Smooth muscle cell (in vitro differentiated cells): Measurements from ENCODE around the gene GRK1. TPM values are rescaled to one million over a fixed set of nuclear protein-coding genes. Genes with fewer than 3 reads are reported as not detected.

Source experiments
- DNase-seq: peaks from one replicate; lab custom pipeline; 2025; ENCODE audit not compliant: unreplicated experiment; lab: John Stamatoyannopoulos, UW
- H2AFZ ChIP-seq: fragments of 200-600 bp; sonication (generic); 2 replicates; pipeline ENCODE4 v1.6.0; 2016; ENCODE audit warnings: antibody characterized with exemption, low read depth, mild to moderate bottlenecking
- H3F3A ChIP-seq: fragments of 200-600 bp; sonication (generic); 2 replicates; pipeline ENCODE4 v1.6.0; 2017; ENCODE audit warnings: antibody characterized with exemption, low read depth
- H3K27ac ChIP-seq: fragments of 200-600 bp; sonication (generic); 2 replicates; pipeline ENCODE4 v1.5.1; 2016; ENCODE audit warnings: low read depth, mild to moderate bottlenecking
- H3K27me3 ChIP-seq: fragments of 200-600 bp; sonication (generic); 2 replicates; pipeline ENCODE4 v1.6.1; 2016; ENCODE audit warnings: low read depth, mild to moderate bottlenecking
- H3K36me3 ChIP-seq: fragments of 200-600 bp; sonication (generic); 2 replicates; pipeline ENCODE4 v1.5.1; 2016; ENCODE audit warnings: low read depth
- H3K4me1 ChIP-seq: fragments of 200-600 bp; sonication (generic); 2 replicates; pipeline ENCODE4 v1.5.1; 2016; ENCODE audit warnings: low read depth
- H3K4me2 ChIP-seq: fragments of 200-600 bp; sonication (generic); 2 replicates; pipeline ENCODE4 v1.6.0; 2016; ENCODE audit warnings: mild to moderate bottlenecking
- H3K4me3 ChIP-seq: fragments of 200-600 bp; sonication (generic); 2 replicates; pipeline ENCODE4 v1.5.1; 2016; ENCODE audit warnings: mild to moderate bottlenecking
- H3K79me2 ChIP-seq: fragments of 200-600 bp; sonication (generic); 2 replicates; pipeline ENCODE4 v1.6.0; 2016; ENCODE audit warnings: low read depth, mild to moderate bottlenecking
- H3K9ac ChIP-seq: fragments of 200-600 bp; sonication (generic); 2 replicates; pipeline ENCODE4 v1.6.0; 2016; ENCODE audit warnings: low read depth
- H3K9me3 ChIP-seq: fragments of 200-600 bp; sonication (generic); replicated peaks from 2 replicates; pipeline ENCODE4 v1.5.1; 2016; ENCODE audit warnings: low read depth
- H4K20me1 ChIP-seq: fragments of 200-600 bp; sonication (generic); 2 replicates; pipeline ENCODE4 v1.6.0; 2016; ENCODE audit warnings: low read depth
- WGBS: methylation state at CpG from one replicate; pipeline ENCODE4 v1.1.7; 2016; ENCODE audit warnings: low lambda C conversion rate; 5-methylcytosine and 5-hydroxymethylcytosine counted together
- polyA plus RNA-seq: library from polyadenylated mRNA; unstranded; fragments of >200 nt; fragmentation: Nextera tagmentation; extraction: Ambion mirVana; gene quantifications from 2 replicates; pipeline ENCODE4 v1.2.1, GENCODE V29; 2016
- total RNA-seq: library from RNA; depleted of rRNA; stranded (reverse); fragments of >200 nt; gene quantifications from 2 replicates; pipeline ENCODE4 v1.2.3, GENCODE V29; 2014
- TF ChIP-seq, protein P1 (sequence below): fragments of 200-600 bp; sonication (generic); IDR thresholded peaks from 2 replicates; pipeline ENCODE4 v1.5.1; 2017; ENCODE audit warnings: borderline replicate concordance, mild to moderate bottlenecking, antibody characterized with exemption; ENCODE audit not compliant: insufficient read depth, poor library complexity, severe bottlenecking

The GRK1 gene
- total and polyA plus RNA-seq, 2 experiments from 2014 or later = not detected

DNA sequence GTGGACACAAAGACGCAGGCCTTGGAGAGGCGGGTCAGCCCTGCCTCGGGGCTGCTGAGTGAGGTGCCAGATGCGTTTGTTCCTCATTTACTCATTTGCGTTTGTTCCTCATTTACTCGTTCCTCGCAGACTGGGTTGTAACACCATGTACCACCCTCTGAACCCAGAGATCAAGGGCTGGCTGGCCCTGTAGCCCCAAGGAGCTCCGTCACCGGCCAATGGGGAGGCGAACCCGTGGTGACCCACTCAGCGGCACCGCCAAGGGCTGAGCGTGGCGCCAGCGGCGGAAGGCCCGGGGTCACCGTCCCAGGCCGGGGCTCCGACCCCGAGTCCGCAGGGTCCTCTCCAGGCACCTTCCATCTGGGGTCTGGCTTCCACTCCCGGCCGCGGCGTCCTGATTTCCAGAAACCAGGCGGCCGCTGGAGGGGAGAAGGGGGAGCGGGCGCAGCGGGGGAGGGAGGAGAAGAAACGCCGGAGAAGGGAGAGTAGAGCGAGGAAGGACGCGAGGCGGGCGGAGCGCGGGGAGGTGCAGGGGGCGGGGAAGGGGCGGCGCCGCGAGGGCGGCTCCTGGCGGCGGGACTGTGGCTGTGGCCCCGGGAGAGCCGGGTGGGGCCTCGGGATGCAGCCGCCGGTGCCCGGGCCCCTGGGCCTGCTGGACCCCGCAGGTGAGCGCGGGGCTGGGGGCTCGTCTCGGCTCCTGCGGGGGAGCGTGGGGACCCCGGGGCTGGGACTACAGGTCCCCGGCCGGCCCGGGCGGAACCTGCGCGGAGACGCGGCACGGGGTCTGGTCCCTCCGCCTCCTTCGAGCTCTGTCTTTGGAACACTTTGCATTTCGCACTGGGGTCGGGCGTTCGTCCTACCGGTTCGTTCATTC, 91.9 kb downstream of the GRK1 start, which contains the start of gene TMEM255B:
TSS of gene TMEM255B (plus strand) at position 576 of the 874 bp plus-strand sequence. CDS start at position 620, 44 bp downstream.
- 5% methylated on average over 32 of the region's 80 CpGs for WGBS
- H3K9ac ChIP-seq = peak within 1 kb of the TSS; percentile 40

DNA sequence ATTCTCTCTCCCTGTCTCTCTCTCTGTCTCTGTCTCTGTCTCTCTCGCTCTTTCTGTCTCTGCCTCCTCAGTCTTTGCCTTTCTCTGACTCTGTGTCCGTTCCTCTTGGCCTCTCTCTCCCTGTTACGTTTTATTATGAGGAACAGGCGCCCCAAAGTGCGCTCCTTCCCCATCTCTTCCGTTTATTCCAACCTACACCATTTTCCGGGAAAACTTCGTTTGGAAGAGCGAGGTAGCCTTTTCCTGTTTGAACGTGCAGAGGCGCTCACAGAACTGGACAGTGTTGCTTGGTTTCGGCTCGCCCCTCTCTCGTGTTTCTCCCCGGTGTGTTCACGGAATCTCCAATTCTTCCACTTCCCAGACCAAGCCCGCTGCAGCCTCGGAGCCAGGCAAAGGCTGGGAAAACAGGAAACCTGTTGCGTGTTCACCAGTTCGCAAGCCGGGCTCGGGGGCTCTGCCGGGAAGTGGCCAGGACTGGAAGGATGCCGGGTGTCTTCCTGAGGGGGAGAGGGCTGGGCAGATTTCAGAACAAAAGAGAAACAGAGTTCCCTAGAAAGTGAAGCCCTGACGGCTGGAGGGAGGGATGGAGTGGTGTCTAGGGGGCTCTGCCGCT, 92.6 kb downstream of the GRK1 start:
- no peaks in the 10 kb centered on the region for H3K9me3 ChIP-seq
- no peaks in the 10 kb centered on the region for H4K20me1 ChIP-seq
- H3K79me2 ChIP-seq = no peaks in the 10 kb centered on the region
- H3K27ac ChIP-seq = no peak overlapping the region
- no peak for DNase-seq
- H3K4me3 ChIP-seq = peak overlapping the region; percentile 69
- H3F3A ChIP-seq = no peaks in the 10 kb centered on the region
- H3K27me3 ChIP-seq = peaks cover 40% of the 10 kb centered on the region
- TF ChIP-seq, protein P1, sequence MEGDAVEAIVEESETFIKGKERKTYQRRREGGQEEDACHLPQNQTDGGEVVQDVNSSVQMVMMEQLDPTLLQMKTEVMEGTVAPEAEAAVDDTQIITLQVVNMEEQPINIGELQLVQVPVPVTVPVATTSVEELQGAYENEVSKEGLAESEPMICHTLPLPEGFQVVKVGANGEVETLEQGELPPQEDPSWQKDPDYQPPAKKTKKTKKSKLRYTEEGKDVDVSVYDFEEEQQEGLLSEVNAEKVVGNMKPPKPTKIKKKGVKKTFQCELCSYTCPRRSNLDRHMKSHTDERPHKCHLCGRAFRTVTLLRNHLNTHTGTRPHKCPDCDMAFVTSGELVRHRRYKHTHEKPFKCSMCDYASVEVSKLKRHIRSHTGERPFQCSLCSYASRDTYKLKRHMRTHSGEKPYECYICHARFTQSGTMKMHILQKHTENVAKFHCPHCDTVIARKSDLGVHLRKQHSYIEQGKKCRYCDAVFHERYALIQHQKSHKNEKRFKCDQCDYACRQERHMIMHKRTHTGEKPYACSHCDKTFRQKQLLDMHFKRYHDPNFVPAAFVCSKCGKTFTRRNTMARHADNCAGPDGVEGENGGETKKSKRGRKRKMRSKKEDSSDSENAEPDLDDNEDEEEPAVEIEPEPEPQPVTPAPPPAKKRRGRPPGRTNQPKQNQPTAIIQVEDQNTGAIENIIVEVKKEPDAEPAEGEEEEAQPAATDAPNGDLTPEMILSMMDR = no peak
- no peak overlapping the region for H3K9ac ChIP-seq
- H3K4me2 ChIP-seq = peak overlapping the region; percentile 95
- no peaks in the 10 kb centered on the region for H3K36me3 ChIP-seq
- H3K4me1 ChIP-seq = no peaks in the 10 kb centered on the region
- peak overlapping the region; percentile 98 for H2AFZ ChIP-seq
- 3% methylated on average over 25 of the region's 26 CpGs for WGBS

More for the DNA sequence above, 91.9 kb downstream of the GRK1 start, which contains the start of gene TMEM255B:
- Histone ChIP-seq H4K20me1 (no peaks in the 10 kb centered on the region), H3K4me1 (no peaks in the 10 kb centered on the region), H3K4me3 (peak within 1 kb of the TSS; percentile 69), H3F3A (no peaks in the 10 kb centered on the region), H3K27ac (no peak within 1 kb of the TSS), H2AFZ (peak within 1 kb of the TSS; percentile 98), H3K4me2 (peak within 1 kb of the TSS; percentile 95), H3K79me2 (no peaks in the 10 kb centered on the region), H3K36me3 (no peaks in the 10 kb centered on the region), H3K9me3 (no peaks in the 10 kb centered on the region), H3K27me3 (peaks cover 40% of the 10 kb centered on the region)
- peak; percentile 60 for DNase-seq
- TF ChIP-seq, protein P1 = peak; percentile 26

DNA sequence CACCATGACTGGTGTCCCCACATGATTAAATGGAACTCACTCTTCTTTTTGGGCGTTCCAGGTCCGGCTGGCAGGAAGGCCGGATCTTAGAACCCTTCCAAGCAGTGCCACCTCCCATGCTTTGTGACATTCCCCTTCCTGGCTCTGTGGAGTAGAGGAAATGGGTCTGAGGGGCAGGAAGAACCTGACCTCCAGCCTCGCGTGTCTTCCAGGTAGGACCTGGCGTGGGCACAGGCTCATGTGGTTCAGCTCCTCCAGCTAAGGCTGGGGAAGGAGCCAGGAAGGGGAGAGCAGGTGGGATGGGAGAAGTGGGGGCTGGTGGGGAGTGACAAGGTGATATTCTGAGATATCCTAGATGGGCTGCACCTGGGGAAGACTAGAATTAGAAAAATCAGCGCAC, 94.1 kb downstream of the GRK1 start:
- Histone ChIP-seq H3K36me3 (no peaks in the 10 kb centered on the region), H3K4me1 (no peaks in the 10 kb centered on the region), H2AFZ (no peak overlapping the region), H4K20me1 (no peaks in the 10 kb centered on the region), H3K27ac (no peak overlapping the region), H3K9me3 (no peaks in the 10 kb centered on the region), H3K4me3 (no peak overlapping the region), H3K79me2 (no peaks in the 10 kb centered on the region), H3K4me2 (no peak overlapping the region), H3F3A (no peaks in the 10 kb centered on the region), H3K9ac (no peak overlapping the region), H3K27me3 (peaks cover 40% of the 10 kb centered on the region)
- DNase-seq = no peak
- TF ChIP-seq, protein P1 = no peak
- 99% methylated on average over 7 of the region's 7 CpGs for WGBS
